Dermis blood vessel endothelial cell (primary cell): ENCODE measurements around the gene ANKRD17. TPM values are rescaled to one million over a fixed set of nuclear protein-coding genes. Genes with fewer than 3 reads are reported as not detected.

Experiments used
- DNase-seq: peaks from one replicate; pipeline ENCODE4 v3.0.0; 2010
- total RNA-seq: library from RNA; depleted of rRNA; stranded (reverse); fragments of >200 nt; gene quantifications from 2 replicates; pipeline ENCODE4 v1.2.3, GENCODE V29; 2014

ANKRD17 gene
- total RNA-seq, 1 donor from 2014 or later, result 56.0 TPM

DNA sequence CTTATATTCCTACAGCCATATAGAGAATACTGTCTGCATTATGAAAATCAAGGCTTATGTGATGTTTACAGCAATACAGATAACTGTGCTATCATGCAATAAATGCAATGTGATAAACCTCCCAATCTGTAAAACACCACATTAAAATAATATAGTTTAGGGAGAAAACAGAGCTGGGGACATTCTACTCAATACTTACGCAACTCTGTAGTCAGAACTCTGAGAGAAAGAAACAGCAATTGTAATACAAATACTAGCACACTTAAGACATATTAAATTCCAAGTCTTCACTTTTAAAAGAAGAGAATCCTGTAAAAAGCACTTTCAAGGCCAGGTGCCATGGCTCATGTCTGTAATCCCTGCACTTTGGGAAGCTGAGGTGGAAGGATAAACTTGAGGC lies 61.4 kb downstream of the ANKRD17 start:
- no peak for DNase-seq

DNA sequence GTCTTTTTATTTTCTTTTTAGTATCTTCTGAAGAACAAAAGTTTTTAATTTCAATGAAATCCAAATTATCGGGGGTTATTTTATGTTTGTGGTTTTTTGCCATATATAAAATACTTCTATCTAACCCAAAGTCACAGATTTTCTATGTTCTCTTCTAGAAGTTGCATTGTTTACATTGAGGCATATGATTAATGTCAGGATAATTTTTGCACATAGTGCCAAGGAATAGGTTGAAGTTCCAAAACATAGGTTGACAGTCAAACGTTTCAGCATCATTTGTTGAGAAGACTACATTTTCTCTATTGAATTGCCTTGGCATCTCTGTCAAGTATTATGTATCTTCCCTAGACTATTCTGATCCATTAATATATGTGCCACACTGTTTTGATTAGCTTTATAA lies 64.5 kb downstream of the ANKRD17 start:
- no peak for DNase-seq

DNA sequence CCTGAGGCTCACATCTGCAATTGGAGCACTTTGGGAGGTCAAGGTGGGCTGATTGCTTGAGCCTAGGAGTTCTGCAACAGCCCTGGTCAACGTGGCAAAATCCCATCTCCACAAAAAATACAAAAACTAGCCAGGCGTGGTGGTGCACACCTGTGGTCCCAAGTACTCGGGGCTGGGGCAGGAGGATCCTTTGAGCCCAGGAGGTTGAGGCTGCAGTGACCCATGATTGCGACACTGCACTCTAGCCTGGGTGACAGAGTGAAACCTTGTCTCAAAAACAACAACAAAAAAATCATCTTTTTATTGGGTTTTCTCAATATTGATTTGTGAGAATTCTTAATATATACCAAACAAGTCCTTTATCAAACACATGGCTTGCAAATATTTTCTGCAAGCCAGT lies 64.9 kb downstream of the ANKRD17 start:
- no peak for DNase-seq

DNA sequence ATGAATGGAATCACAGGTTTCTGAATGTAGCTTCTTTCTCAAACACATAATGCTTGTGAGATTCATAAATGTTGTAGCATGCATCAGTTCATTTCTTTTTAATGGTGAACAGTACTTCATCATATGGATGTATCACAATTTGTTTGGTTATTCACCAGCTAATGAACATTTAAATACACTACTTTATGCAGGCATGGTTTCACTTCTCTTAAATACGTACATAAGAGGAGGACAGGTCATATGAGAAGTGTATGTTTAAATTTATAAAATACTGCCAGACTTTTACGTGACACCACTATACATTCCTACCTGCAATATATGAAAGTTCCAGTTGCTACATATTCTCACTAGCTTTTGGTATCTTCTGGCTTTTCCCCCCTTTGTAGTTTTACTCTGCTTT lies 65.4 kb downstream of the ANKRD17 start:
- no peak for DNase-seq

DNA sequence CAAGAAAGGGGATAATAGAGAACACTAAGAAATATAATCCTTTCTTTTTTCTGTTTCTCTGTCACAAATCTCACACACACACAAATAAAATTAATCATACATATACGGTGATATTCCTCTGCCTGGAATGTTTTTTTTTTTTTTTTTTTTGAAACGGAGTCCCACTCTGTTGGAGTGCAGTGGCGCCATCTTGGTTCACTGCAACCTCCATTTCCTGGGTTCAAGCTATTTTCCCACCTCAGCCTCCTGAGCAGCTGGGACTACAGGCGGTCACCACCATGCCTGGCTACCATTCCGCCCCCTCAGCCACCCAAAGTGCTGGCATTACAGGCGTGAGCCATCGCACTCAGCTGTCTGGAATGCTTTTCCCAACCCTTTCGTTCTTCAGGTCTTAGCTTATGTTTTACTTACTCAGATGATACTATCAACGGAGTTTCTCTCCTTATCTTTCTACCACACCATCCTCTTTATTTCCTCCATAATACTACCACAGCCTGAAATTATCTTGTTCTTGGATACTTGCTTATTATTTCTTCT lies 69.3 kb downstream of the ANKRD17 start:
- no peak for DNase-seq

DNA sequence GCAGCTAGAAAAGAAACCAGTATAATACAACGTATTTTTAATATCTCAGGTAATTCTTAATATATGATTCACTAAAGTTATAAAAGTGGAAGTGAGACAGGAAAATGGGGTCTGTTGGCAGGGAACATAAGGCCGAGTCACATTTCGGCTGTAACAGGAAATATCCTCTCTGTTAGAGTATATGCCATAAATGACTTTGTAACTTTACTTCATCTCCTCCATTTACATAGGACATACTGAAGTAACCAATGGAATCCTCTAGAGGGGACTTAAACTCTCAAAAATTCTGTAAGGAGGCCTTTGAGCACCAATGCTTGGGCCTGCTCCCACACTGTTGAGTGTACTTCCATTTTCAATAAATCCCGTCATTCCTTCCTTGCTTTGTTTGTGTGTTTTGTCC lies 71.3 kb downstream of the ANKRD17 start:
- peak; percentile 81 for DNase-seq

DNA sequence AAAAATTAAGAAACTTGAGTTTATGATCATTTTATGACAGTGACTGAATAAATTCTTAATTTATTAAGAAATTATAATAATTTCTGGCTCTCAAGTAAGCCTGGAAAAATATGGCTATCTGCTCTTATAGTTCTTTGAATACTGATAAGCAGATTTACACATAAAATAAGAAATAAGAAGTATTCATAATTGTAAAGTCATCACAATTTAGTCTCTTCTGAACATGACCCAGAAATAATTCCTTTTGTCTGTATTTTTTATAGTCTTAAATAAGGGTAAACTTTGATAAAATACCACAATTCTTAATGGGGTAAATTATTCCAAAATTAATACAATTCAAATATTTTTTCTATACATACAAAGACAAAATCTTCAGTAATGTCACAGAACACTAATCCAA lies 72.7 kb downstream of the ANKRD17 start:
- no peak for DNase-seq

DNA sequence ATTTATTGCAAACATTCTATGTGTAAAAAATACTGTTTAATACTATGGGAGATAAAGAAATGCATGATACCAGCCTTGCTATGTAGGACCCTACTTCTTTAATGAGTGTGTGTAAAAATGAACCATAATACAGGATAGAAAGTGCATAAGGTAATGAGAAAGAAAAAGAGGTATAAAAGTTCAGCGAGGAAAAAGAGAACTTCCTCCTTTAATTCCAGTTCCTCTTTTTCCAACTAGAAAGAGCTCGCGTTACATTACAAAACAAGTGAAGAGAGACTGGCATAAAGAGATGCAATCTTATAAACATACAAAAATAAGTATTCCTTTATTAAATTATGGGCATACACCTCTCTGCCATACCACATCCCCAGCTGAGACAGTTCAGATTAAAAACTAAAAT lies 77.4 kb downstream of the ANKRD17 start:
- no peak for DNase-seq

DNA sequence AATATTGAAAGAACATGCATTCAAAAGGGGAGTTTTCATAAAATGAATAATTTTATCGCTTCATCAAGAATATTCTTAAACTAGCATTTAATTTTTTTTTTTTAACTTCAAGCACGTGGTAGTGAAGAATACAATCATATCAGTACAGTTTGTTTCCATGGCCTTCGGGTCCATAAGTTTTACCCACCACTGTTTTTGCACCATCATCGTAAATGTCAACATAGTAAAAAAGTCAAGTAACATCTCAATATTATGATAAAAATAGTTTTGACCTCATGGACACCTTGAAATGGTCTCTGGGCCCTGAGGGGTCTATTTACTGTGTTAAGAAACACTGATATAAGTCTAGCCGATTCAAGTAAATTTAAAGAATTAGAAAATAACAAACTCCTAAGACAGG lies 80.2 kb downstream of the ANKRD17 start:
- DNase-seq, result no peak

DNA sequence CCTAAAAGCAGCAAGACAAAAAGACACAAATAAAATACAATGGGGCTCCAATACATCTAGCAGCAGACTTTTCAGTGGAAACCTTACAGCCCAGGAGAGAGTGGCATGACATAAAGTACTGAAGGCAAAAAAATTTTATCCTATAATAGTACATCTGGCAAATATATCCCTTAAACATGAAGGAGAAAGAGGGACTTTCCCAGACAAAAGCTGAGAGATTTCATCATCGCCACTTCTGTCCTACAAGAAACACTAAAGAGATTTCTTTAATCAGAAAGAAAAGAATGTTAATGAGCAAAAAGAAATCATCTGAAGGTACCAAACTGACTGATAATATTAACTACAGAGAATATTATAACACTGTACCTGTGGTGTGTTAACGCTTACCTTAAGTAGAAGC lies 86.4 kb downstream of the ANKRD17 start:
- DNase-seq, result peak; percentile 16

DNA sequence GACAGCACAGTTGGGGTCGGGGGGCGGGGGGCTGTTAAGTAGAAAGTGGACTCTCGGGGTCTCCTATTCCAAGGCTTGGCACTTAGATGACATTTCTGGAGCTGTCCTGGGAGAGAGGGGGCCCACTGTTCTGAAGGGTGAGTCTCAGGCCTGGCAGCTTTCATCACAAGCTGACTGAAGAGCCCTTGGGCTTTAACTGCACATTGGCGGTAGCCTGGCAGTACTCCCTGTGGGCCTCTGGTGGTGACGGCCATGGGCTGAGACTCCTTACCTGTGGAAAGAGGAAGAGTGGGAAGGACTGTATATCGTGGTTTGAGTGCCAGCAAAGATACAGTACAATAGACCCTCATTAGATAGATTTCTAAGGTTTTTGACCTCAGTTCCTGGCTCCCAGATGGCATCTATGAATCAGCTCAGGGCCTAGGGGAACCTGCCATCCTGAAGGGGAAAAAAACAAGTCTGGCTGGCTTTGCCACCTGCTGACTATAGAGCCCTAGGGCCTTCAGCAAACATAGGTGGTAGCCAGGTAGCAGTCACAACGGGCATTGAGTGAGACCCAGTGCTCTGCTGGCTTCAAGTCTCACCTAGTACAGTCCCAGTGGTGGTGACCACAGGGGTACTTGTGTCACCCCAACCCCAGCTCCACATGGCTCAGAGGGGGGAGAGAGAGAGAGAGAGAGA lies 87.9 kb downstream of the ANKRD17 start:
- peak; percentile 6 for DNase-seq

DNA sequence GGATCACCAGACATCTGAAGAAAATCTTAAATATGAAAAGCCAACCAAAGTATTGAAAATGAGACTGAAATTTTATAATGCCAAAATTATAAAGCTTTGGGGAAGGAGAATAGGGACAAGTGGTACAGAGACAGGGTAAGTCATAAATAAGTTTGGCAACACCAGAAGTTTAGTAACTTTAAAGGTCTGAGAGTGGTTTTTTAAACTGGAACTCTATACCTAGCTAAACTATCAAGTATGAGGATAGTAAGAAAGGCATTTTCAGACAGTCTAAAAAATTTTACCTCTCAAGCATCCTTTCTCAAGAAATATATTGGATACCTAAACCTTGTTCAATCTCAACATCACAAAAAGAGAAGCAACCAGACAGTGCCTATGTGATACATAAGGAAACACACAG lies 92.4 kb downstream of the ANKRD17 start:
- no peak for DNase-seq

DNA sequence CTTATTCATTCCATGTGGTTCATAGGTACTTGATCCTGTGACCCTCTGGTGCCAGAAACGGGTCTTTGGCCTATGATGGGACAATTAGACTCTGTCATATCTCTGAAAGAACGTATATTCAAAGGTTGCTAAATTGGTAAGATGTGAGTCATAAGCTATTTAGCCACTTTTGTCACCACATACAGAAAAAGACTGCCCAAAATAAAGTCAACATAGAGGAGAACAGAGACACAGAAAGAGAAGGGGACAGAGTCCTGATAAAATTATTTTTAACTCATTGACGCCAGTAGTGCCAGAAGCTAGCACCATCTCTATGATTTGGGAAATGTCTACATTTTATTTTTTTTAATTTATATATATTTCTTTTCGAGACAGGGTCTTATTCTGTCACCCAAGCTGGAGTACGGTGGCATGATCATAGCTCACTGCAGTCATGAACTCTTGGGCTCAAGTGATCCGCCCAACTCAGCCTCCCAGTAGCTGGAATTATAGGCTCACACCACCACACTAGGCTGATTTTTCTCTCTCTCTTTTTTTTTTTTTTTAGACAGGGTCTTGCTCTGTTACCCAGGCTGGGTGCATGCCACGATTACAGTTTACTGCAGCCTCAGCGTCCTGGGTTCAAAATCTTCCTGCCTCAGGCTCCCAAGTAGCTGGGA lies 96.9 kb downstream of the ANKRD17 start:
- no peak for DNase-seq

DNA sequence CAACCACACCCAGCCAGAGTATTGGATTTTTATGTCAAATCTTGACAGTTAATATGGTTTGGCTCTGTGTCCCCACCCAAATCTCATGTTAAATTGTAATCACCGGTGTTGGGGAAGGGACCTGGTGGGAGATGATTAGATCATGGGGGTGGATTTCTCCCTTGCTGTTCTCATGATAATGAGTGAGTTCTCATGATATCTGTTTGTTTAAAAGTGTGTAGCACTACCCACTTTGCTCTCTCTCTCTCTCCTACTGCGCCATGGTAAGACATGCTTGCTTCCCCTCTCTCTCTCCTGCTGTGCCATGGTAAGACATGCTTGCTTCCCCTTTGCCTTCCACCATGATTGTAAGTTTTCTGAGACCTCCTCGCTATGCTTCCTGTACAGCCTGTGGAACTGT lies 102.2 kb downstream of the ANKRD17 start:
- DNase-seq, result no peak

DNA sequence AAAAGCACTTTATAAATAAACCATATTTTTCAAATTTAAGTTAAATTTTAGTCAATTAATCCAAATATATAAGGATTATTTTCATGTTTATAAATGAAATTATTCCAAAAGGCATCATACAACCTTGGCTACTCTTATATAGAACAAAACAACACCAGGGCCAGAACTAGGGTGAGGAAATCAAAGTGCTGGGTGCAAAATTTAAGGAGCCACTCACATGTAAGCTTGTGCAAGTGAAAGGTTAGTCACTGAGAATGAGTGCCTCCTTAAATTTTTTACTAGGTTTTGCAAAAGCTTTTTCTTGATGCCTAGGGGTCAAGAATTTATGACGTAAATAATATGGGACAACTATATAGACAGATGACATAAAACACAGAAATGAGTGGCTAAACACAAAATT lies 105.7 kb downstream of the ANKRD17 start:
- DNase-seq, result no peak

DNA sequence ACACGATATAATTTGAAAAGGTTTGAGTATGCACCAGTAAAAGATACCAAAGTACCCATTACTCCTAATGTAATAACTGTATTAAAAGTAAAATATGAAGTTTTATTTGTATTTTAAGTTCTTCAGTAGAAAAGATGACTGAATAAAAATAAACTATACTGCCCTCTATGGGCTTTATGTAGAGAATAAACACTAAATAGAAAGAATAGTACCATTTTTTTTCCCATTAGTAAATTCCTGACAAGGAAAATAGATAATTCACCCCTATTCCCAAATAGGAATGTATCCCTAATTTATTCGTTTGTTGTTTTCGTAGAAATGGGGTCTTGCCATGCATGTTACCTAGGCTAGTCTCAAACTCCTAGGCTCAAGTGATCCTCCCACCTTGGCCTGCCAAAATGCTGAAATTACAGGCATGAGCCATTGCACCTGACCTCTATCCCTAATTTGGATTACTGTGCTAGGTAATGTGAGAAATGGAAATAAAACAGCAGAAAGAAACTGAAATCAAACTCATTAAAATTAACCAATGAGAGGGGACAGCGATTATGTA lies 115.5 kb downstream of the ANKRD17 start:
- DNase-seq, result no peak

DNA sequence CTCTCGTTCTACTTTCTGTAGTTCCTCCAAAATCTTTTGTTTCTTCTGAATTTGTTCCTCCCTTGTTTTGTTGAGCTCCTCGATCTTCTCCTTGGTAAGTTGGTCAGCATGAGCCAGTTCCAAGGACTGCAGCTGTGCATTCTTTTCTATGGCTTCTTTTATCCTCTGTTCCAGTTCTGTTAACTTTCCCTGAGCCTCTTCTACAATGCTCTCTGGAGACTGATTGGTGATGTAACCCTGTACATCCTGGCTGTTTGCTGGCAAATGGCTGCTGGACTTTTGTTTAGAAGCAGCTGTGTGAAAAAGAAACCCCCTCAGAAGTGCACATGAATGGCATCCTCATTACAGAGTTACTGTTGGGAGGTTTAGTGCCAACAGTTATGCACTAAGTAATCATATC lies 118.6 kb downstream of the ANKRD17 start:
- DNase-seq, result peak; percentile 19

DNA sequence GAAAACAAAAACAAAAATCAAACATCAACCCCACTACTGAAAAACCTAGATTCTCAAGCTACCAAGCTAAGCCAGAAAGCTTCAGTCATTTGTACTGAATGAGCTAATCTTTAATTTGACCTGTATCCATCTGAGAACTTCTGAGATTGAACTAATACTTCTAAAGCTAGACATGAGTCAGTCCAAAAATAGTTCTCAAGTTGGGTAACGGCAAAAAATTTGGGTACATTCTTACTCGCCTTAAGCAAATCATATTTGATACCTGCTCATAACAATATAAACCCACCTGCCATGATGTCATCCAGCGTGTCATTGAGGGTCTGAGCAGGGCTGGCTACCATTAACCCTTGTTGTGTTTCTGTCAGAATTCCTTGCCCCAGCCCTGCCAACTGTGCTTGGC lies 119.4 kb downstream of the ANKRD17 start:
- DNase-seq, result no peak

DNA sequence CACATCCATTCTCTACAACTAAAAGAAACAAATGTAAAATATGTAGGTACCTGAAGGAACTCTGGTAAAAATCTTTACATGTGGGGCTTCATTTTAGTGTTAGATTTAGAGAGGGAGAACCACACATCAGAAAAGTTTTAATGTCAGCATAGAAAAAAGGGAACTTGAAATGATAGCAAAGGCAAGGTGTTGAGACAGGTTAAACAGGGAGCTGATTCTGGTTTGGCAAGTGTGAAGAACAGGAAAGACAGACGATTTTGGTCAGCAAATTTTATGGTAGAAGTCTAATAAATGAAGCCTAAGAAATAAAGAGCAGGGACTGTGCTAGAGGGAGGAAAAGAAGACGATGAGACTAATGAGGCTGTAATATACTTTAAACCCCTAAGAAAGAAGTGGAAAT lies 121.5 kb downstream of the ANKRD17 start:
- DNase-seq, result no peak

DNA sequence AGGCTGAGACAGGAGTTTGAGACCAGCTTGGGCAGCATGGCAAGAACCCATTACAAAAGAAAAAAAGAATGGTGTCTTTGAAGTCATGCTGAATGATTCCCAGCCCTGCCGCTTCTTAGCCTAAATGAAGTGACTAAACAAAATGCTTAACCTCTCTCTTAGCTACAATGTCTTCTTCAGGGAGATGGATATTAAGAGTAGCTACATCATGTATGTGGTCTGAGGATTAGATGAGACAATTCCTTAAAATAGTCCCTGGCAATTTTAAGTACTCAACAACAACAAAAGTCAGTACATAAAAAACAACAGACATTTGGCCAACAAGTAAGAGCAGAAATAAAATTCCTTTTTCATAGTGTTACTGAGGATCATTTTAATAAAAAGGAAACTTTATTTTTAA lies 124.8 kb downstream of the ANKRD17 start:
- DNase-seq, result no peak

DNA sequence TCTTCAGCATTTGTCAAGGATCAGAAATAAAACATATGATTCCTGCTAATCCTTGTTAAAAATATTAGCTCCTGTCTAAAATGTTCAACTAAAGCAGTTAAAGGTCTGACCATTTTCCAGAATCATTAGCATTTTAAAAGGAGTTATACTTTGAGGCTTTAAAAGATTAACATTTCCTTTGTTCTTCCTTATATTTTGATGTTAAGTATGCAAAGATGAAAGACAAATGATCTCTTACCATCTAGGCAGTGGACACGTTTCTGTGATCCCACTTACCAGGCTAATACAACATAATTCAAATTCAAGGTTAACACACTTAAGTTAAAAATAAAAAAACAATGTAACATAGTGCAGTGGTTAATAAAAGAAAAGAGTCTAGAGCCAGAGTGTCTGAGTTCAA lies 127.3 kb downstream of the ANKRD17 start:
- no peak for DNase-seq

DNA sequence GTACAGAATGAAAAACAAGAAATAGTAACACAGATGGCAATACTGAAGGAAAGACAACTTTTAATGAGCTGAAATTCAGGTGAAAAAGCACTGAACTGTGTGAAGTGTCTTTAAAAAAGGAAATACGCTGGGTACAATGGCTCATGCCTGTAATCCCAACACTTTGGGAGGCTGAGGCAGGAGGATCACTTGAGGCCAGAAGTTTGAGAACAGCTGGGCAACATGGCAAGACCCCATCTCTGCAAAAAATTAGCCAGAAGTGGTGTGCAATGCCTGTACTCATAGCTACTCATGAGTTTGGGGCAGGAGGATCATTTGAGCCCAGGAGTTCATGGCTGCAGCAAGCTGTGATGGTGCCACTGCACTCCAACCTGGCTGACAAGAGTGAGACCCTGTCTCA lies 129.3 kb downstream of the ANKRD17 start:
- DNase-seq, result no peak

DNA sequence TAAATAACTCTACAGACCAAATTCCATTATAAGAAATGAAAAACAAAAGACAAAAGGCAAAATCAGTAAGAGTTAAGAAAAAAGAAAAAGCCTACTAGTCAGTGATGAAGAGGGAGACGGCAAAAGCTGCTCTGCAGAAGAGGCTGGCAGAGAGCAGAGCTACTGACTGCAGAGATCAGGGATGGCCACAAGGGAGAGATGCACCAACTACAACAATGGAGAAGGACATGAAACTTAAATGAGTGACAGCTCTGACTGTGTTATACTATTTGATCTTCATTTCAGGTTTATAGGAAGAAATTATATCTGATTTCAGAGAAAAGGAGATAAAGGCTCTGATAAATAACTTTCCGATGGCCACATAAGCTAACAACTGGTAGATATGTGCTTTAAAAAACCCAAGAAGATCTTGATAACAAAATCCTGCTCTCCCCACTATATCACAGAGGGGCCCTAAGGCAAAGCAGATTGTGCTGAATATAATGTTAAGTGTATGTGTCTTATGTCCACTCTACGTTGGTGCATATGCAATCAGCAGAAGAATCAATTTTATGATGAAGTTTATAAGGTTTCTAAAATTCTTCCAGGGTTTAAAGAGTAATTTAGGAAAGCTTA lies 130.7 kb downstream of the ANKRD17 start:
- DNase-seq, result peak; percentile 49

DNA sequence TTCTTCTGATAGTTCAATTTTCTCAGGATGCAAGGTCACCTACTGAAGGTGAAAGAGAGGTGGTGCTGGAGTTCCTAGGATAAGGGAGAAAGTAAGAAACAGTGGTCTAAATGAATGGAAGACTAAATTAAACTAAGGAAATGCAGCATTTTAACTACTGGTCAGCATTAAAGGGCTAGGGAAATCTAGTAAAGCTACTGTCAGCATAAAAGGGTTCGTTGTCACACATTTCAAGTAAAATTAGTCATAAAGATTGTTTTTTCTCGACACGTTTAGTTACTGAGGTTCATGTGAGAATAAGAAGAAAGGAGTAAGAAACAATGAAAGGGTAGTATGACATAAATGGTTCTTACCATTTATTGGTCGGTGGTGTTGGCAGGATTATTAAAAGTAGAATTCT lies 149.1 kb downstream of the ANKRD17 start:
- DNase-seq, result no peak
